HPDE6-E6E7 (cell line): ENCODE measurements around the gene AGBL3.
"Not testable (repeated sequence)": the region's sequence is repeated elsewhere in the genome, so short reads cannot be mapped to it uniquely, and the experiment has no call there.

Experiments used
- DNase-seq: peaks from one replicate; pipeline ENCODE4 v3.0.0; 2011; ENCODE audit warnings: missing footprints; ENCODE audit errors: extremely low spot score

AGBL3 gene

GRCh38 chr7:134963036-134963435 lies 23.3 kb upstream of the AGBL3 start:
- DNase-seq: no peak

- DNase-seq: no peak
Observed at GRCh38 chr7:134966691-134967090, 19.6 kb upstream of the AGBL3 start.

- DNase-seq: no peak
Observed at GRCh38 chr7:134968110-134968509, 18.2 kb upstream of the AGBL3 start.

- DNase-seq: not testable (repeated sequence)
Observed at GRCh38 chr7:134981645-134982044, 4.7 kb upstream of the AGBL3 start.

- no peak for DNase-seq
Observed at GRCh38 chr7:134985894-134986362, 380 bp upstream of the AGBL3 start.

- DNase-seq: no peak
Observed at GRCh38 chr7:134988161-134988560, 1.9 kb downstream of the AGBL3 start.

- DNase-seq: no peak
Observed at GRCh38 chr7:134991469-134992339, 5.4 kb downstream of the AGBL3 start.

GRCh38 chr7:134992626-134993179 lies 6.4 kb downstream of the AGBL3 start:
- DNase-seq: no peak

GRCh38 chr7:134993877-134994456 lies 7.7 kb downstream of the AGBL3 start:
- DNase-seq: no peak

- no peak for DNase-seq
Observed at GRCh38 chr7:134995239-134996096, 9.2 kb downstream of the AGBL3 start.

GRCh38 chr7:134996097-134996550 lies 9.8 kb downstream of the AGBL3 start:
- no peak for DNase-seq

GRCh38 chr7:134997214-134997885 lies 11.0 kb downstream of the AGBL3 start:
- no peak for DNase-seq

GRCh38 chr7:134999136-134999535 lies 12.8 kb downstream of the AGBL3 start:
- no peak for DNase-seq

- DNase-seq: no peak
Observed at GRCh38 chr7:135001390-135002165, 15.3 kb downstream of the AGBL3 start.

GRCh38 chr7:135012229-135012628 lies 25.9 kb downstream of the AGBL3 start:
- DNase-seq: no peak

- DNase-seq: no peak
Observed at GRCh38 chr7:135023622-135024021, 37.3 kb downstream of the AGBL3 start.

- DNase-seq: no peak
Observed at GRCh38 chr7:135035252-135035651, 48.9 kb downstream of the AGBL3 start.

GRCh38 chr7:135067017-135067416 lies 80.7 kb downstream of the AGBL3 start:
- not testable (repeated sequence) for DNase-seq

GRCh38 chr7:135074096-135074495 lies 87.8 kb downstream of the AGBL3 start:
- peak; percentile 8 for DNase-seq

GRCh38 chr7:135074531-135074930 lies 88.2 kb downstream of the AGBL3 start:
- no peak for DNase-seq
